Vagina (tissue), 2 donors: Measurements from ENCODE around the gene LCAT.

ENCODE experiments used
- POLR2A ChIP-seq, 2 donors: fragments of 450-650 bp; IDR thresholded peaks; one replicate each; pipeline ENCODE4 v1.6.1; 2017; ENCODE audit warnings: antibody characterized with exemption in 2 of 2, mild to moderate bottlenecking in 2 of 2, moderate library complexity in 2 of 2
- TF ChIP-seq, protein P1 (sequence below), 3 experiments: fragments of 450-650 bp in 2 of 3; fragments of 200-600 bp in 1 of 3; sonication (generic) in 1 of 3; IDR thresholded peaks; one replicate each; pipeline ENCODE4 v1.5.1; 2017 to 2019; ENCODE audit warnings: antibody characterized with exemption in 3 of 3, mild to moderate bottlenecking in 2 of 3, moderate library complexity in 2 of 3

DNA sequence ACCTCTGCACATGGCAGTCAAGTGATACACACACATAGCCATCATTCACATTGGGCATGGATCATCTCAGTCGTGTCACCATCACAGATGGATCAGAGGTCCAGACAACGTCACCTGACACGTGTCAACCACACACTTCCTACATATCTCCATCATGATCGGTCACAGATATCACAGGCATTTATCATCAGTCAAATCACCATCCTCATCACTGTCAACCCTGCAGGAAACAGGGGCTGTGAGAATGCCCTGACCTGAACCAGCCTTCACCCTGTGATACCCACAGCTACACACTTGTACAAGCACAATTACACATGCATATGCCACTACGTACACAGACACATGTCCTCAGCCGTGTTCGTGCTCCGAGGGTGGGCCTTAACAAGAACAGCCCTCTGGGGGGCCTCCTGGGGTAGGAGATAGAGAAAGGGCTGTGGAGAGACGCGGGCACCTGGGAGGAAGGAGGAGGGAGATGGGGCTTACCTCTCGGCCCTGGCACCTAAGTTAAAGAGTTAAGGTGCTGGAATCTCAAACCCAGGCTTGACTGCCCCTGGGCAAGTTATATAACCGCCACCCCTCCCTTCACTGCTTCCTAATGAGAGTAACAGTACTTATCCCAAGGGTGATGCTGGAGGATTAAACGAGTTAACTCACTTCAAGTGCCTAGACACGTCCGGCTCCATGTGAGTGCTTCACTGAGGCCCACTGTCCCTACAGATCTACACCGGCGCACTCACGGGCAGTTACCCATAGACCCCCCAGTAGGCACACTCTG lies 23.4 kb upstream of the LCAT start:
- TF ChIP-seq, protein P1, sequence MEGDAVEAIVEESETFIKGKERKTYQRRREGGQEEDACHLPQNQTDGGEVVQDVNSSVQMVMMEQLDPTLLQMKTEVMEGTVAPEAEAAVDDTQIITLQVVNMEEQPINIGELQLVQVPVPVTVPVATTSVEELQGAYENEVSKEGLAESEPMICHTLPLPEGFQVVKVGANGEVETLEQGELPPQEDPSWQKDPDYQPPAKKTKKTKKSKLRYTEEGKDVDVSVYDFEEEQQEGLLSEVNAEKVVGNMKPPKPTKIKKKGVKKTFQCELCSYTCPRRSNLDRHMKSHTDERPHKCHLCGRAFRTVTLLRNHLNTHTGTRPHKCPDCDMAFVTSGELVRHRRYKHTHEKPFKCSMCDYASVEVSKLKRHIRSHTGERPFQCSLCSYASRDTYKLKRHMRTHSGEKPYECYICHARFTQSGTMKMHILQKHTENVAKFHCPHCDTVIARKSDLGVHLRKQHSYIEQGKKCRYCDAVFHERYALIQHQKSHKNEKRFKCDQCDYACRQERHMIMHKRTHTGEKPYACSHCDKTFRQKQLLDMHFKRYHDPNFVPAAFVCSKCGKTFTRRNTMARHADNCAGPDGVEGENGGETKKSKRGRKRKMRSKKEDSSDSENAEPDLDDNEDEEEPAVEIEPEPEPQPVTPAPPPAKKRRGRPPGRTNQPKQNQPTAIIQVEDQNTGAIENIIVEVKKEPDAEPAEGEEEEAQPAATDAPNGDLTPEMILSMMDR (IDR thresholded peaks at IDR 0.05): no peak
- no peak for TF ChIP-seq POLR2A (IDR thresholded peaks at IDR 0.05)
